ENCODE measurements around the gene MEX3D.

The MEX3D gene

DNA sequence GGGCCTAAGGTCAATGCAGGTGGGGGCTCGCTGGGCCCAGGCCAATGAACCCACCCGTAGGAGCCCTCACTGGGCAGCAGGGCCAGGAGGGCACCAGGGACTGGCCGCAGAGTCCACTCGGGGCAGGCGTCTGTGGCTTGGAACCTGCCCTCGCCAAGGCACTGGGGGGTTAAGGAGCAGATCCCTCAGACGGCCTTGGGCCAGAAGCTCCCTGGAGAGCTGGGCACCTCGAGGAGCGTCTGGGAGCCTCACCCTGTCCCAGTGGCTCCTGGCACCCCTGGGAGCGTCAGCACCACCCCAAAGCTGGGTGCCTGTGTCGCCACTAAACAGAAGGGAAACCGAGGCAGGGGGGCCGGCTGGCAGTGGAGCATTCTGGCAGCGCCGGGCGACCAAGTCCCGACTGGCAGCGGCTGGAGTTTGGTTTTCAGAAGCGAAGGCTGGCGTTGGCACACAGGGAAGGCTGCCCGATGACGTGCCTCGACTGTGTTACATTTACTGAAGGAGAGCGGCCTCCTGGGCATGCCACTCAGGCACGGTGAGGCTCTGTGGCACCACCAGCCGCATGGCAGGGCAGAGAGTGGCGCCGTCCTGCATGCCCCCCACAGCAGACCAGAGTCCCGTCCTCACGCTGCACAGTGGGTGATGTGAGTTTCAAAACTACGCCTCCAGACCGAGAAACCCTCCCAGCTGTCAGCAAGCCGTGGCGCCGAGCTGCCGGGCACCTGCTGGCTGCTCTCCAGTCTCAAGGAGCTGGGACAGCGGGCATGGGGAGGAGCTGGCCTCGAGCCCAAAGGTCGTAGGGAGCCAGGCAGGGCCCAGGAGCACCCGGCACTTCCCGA is 9.2 kb upstream of the MEX3D start:
- H3K27ac ChIP-seq, result no peak overlapping the region
- TF ChIP-seq ZFX (IDR thresholded peaks at IDR 0.05) (no peak), CTCF (conservative IDR thresholded peaks at IDR 0.05) (no peak)

- TF ChIP-seq CTCF (conservative IDR thresholded peaks at IDR 0.05), result no peak
- no peak for TF ChIP-seq ZFX (IDR thresholded peaks at IDR 0.05)
- no peak overlapping the region for H3K27ac ChIP-seq
These were observed 8.3 kb upstream of the MEX3D start for GRCh38 chr19:1576242-1577089.

- no peak overlapping the region for H3K27ac ChIP-seq
- TF ChIP-seq CTCF (conservative IDR thresholded peaks at IDR 0.05) (no peak), ZFX (IDR thresholded peaks at IDR 0.05) (no peak)
These were observed 7.5 kb upstream of the MEX3D start for GRCh38 chr19:1575323-1576241.

DNA sequence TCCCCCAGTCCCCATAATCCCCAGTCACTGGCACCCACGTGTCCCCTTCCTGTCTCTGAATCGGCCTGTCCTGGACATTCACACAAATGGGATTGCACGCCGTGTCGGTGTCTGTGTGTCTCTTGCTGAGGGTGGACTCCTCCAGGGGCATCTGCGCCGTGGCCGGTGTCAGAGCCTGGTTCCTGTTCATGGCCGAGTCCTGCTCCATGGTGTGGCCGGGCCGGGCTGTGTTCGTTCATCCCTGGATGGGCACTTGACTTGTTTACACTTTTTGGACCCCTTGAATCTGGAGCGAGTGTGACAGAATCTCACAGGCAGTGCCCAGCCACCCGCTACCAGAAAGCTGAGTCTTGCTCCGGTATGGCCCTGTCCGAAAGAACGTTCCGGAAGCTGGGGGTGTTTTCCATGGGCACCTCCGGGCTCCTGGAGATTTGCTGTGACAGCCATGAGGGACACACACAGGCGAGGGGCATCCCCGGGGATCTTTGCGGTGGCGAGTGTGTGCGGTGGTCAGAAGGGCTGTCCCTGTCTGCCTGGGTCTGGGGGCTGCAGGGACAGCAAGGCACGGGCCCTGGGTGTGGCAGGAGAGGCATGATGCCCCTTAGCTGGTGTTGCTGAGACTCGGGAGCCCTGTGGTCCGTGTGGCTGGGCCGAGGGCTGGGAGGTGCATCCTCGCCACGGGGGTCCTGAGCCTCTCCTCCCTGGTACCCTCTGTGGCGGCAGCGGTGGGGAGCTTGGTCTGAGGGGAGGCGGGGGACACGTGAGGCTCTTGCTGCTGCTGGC is 6.4 kb upstream of the MEX3D start:
- TF ChIP-seq ZFX (IDR thresholded peaks at IDR 0.05) (no peak), CTCF (conservative IDR thresholded peaks at IDR 0.05) (no peak)
- no peak overlapping the region for H3K27ac ChIP-seq

DNA sequence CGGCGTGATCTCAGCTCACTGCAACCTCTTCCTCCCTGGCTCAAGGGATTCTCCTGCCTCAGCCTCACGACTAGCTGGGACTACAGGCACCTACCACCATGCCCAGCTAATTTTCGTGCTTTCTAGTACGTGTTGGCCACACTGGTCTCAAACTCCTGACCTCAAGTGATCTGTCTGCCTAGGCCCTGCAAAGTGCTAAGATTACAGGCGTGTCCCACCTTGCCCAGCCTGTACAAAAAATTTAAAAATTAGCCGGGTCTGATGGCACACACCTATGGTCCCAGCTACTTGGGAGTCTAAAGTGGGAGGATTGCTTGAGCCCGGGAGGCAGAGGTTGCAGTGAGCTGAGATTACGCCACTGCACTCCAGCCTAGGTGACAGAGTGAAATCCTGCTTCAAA is 4.7 kb upstream of the MEX3D start:
- TF ChIP-seq ZFX (IDR thresholded peaks at IDR 0.05) (no peak), CTCF (conservative IDR thresholded peaks at IDR 0.05) (no peak)
- no peak overlapping the region for H3K27ac ChIP-seq

DNA sequence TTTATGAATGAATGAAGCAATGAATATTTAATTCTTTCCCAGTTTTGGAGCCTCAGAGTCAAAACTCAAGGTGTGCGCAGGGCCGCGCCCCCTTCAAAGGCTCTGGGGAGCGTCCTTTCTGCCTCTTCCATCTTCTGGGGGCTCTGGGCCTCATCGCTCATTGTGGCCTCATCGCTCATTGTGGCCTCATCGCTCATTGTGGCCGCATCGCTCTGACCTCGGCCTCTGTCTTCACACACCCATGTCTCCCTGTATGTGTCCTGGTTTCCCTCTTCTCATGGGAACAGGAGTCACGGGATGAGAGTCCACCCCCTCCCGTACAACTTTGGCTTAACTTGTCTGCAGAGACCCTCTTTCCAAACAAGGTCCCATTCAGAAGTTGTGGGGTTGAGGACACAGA is 3.2 kb upstream of the MEX3D start:
- no peak overlapping the region for H3K27ac ChIP-seq
- TF ChIP-seq CTCF (conservative IDR thresholded peaks at IDR 0.05) (no peak), ZFX (IDR thresholded peaks at IDR 0.05) (no peak)

Measured in C4-2B (cell line).